PC-9 (cell line): Measurements from ENCODE around the gene ABCA1. TPM values are rescaled to one million over a fixed set of nuclear protein-coding genes. Genes with fewer than 3 reads are reported as not detected.

Source experiments
- BruUV-seq: library from RNA; stranded (reverse); fragments of 400-500 nt; replicated peaks from 2 replicates; lab custom pipeline; 2021; lab: Mats Ljungman, UMichigan
- CTCF ChIA-PET: fragments of 300-600 bp; sonication (Branson Sonifier 250); formaldehyde crosslinking; loops from one replicate; lab custom pipeline; 2022; ENCODE audit warnings: antibody characterized with exemption; lab: Charles Lee
- POLR2A ChIA-PET: fragments of 300-600 bp; sonication (Branson Sonifier 250); formaldehyde crosslinking; loops from one replicate; lab custom pipeline; 2022; ENCODE audit warnings: antibody characterized with exemption; ENCODE audit not compliant: unreplicated experiment; lab: Charles Lee
- DNase-seq, 2 experiments: peaks; one replicate each; pipeline versions ENCODE4 v3.0.0 to v3.0.0-alpha.2; 2015 to 2022; ENCODE audit warnings: mixed read lengths in 1 of 2
- H2AFZ ChIP-seq: fragments of 200-600 bp; sonication (generic); 2 replicates; pipeline ENCODE4 v1.8.1; 2017; ENCODE audit warnings: antibody characterized with exemption
- H3F3A ChIP-seq: fragments of 200-600 bp; sonication (generic); 2 replicates; pipeline ENCODE4 v1.8.1; 2017; ENCODE audit warnings: antibody characterized with exemption, mild to moderate bottlenecking, low read depth; ENCODE audit not compliant: insufficient read depth
- H3K27ac ChIP-seq: fragments of 200-600 bp; sonication (generic); 2 replicates; pipeline ENCODE4 v1.6.1; 2016; ENCODE audit warnings: mixed run types
- H3K27me3 ChIP-seq: fragments of 200-600 bp; sonication (generic); 2 replicates; pipeline ENCODE4 v1.6.1; 2016; ENCODE audit warnings: low read depth, mixed run types; ENCODE audit not compliant: insufficient read depth
- H3K36me3 ChIP-seq: fragments of 200-600 bp; sonication (generic); 2 replicates; pipeline ENCODE4 v1.6.1; 2016; ENCODE audit warnings: low read depth, mixed run types
- H3K4me1 ChIP-seq: fragments of 200-600 bp; sonication (generic); replicated peaks from 2 replicates; pipeline ENCODE4 v1.6.1; 2016; ENCODE audit warnings: mixed run types; ENCODE audit not compliant: insufficient read depth
- H3K4me2 ChIP-seq: fragments of 200-600 bp; sonication (generic); 2 replicates; pipeline ENCODE4 v1.6.1; 2017; ENCODE audit warnings: mixed run types
- H3K4me3 ChIP-seq: fragments of 200-600 bp; sonication (generic); 2 replicates; pipeline ENCODE4 v1.6.1; 2016; ENCODE audit warnings: mixed run types
- H3K79me2 ChIP-seq: fragments of 200-600 bp; sonication (generic); 2 replicates; pipeline ENCODE4 v1.6.1; 2017; ENCODE audit warnings: low read depth, mixed run types
- H3K9me2 ChIP-seq: fragments of 200-600 bp; sonication (generic); 2 replicates; pipeline ENCODE4 v1.8.1; 2017; ENCODE audit warnings: mild to moderate bottlenecking; ENCODE audit not compliant: insufficient read depth
- H3K9me3 ChIP-seq: fragments of 200-600 bp; sonication (generic); 2 replicates; pipeline ENCODE4 v1.8.1; 2016; ENCODE audit warnings: low read depth; ENCODE audit not compliant: insufficient read depth
- H4K20me1 ChIP-seq: fragments of 200-600 bp; sonication (generic); 2 replicates; pipeline ENCODE4 v1.8.1; 2017; ENCODE audit not compliant: insufficient read depth
- CTCF ChIP-seq: fragments of 200-600 bp; sonication (generic); conservative IDR thresholded peaks from 2 replicates; pipeline ENCODE4 v1.6.1; 2017; ENCODE audit warnings: mixed run types, antibody characterized with exemption, mild to moderate bottlenecking, moderate library complexity
- EZH2 ChIP-seq: fragments of 200-600 bp; sonication (generic); IDR thresholded peaks from 2 replicates; pipeline ENCODE4 v1.8.0; 2017; ENCODE audit warnings: antibody characterized with exemption, low read depth
- intact Hi-C: fragments of 100-400 bp; cut with micrococcal nuclease; formaldehyde crosslinking; loops from one replicate; pipeline ENCODE4 v1.10.0; 2022; ENCODE audit not compliant: unreplicated experiment
- total RNA-seq: library from RNA; stranded (reverse); gene quantifications from 2 replicates; pipeline ENCODE4 v1.2.3, GENCODE V29; 2021

Gene ABCA1
- total RNA-seq, 1 experiment from 2014 or later, result 38.3 TPM

DNA sequence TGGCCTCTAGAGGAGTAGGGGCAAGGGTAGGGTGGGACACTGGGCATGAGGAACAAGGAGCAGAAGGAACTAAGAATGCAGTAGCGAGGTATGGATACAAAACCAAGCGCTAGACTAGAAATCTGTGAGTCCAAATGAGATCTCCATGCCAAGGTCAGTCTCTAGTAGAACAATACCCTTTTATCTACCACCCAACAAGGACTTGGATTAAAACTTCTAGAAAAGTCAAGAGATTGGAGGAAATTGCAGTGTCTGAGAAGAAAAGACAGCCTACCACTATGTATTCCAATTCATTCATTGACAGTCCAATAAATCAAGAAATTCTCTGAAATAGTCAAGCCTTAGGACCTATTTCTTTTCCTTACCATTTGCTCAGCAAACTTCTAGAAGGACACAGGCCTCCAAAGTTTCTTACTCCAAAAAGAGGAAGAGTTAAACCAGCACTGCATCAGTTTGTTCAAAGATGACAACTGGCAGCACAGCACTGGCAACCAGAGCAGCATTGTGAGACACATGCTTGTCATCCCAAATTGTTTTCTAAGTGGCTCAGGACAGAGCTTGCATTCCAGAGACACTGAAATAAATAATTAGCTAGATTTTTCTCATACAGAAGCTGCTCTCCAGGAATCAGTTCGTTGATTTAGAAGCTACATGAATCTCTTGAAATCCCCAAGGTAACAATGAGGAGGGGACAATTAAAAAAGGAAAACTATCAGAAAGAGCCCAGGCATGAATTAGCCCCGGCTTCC lies 22.6 kb downstream of the ABCA1 start:
- no peaks in the 10 kb centered on the region for H3K27me3 ChIP-seq
- peaks cover 9% of the 10 kb centered on the region; the same call in 1 of the 2 replicates for H3K4me1 ChIP-seq
- POLR2A ChIA-PET, result interaction anchor here (0.6 kb wide), 1 partner anchor 18 kb away, joined by 6 read pairs; no protein-coding TSS in a partner anchor
- no peak overlapping the region for H3K27ac ChIP-seq
- intact Hi-C loops, result no loop called here
- no TSS peak for BruUV-seq
- H3K79me2 ChIP-seq, result peaks cover 77% of the 10 kb centered on the region
- DNase-seq, result no peak
- H4K20me1 ChIP-seq, result peaks cover 85% of the 10 kb centered on the region
- 0 out of 2 replicates have a peak, but pooled peaks cover 10% of the 10 kb centered on the region for H3K36me3 ChIP-seq
- TF ChIP-seq CTCF, result no peak
- TF ChIP-seq EZH2, result no peak
- H3K9me2 ChIP-seq, result no peaks in the 10 kb centered on the region
- no peak overlapping the region for H3K4me2 ChIP-seq
- no peaks in the 10 kb centered on the region for H3K9me3 ChIP-seq
- H3F3A ChIP-seq, result no peaks in the 10 kb centered on the region; the same call in 1 of the 2 replicates
- no peak overlapping the region for H2AFZ ChIP-seq
- no peak overlapping the region for H3K4me3 ChIP-seq
- CTCF ChIA-PET, result no interaction called here

DNA sequence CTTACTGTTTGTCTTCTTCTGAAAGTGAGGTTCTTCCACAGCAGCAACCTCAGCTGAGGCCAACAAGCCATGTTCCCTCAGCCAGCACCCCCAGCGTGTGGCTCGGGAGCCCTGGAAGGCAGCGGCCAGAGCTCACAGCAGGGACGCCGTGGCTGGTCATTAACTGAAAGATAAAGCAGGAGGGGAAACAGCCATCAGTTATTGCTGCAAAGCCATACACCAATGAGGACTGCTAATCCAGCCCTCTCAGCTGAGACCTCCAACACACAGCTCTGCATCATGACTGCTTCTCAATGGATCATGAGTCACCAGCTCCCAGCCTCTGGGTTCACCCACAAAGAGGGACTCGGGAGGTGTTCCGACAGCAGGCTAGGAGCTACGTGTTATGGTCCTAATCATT lies 24.3 kb downstream of the ABCA1 start:
- H3K27ac ChIP-seq, result no peak overlapping the region
- no peaks in the 10 kb centered on the region for H3K9me2 ChIP-seq
- H3K36me3 ChIP-seq, result peaks cover 16% of the 10 kb centered on the region; the same call in 1 of the 2 replicates
- no peaks in the 10 kb centered on the region; the same call in 1 of the 2 replicates for H3F3A ChIP-seq
- H2AFZ ChIP-seq, result no peak overlapping the region
- no peaks in the 10 kb centered on the region for H3K27me3 ChIP-seq
- intact Hi-C loops, result no loop called here
- peaks cover 9% of the 10 kb centered on the region; the same call in 1 of the 2 replicates for H3K4me1 ChIP-seq
- H4K20me1 ChIP-seq, result peaks cover 73% of the 10 kb centered on the region
- no peaks in the 10 kb centered on the region for H3K9me3 ChIP-seq
- POLR2A ChIA-PET, result interaction anchor here (0.8 kb wide), 1 partner anchor 10 kb away, joined by 34 read pairs; no protein-coding TSS in a partner anchor
- no peak for TF ChIP-seq CTCF
- no peak for TF ChIP-seq EZH2
- DNase-seq, result no peak
- H3K4me2 ChIP-seq, result no peak overlapping the region
- H3K79me2 ChIP-seq, result peaks cover 70% of the 10 kb centered on the region
- CTCF ChIA-PET, result no interaction called here
- no peak overlapping the region for H3K4me3 ChIP-seq
- no TSS peak for BruUV-seq

GRCh38 chr9:104900871-104901270 lies 27.1 kb downstream of the ABCA1 start:
- H3K27ac ChIP-seq, result no peak overlapping the region
- H3K4me1 ChIP-seq, result no peaks in the 10 kb centered on the region
- no peak for TF ChIP-seq EZH2
- TF ChIP-seq CTCF, result no peak
- peaks cover 27% of the 10 kb centered on the region; the same call in 1 of the 2 replicates for H3K36me3 ChIP-seq
- no peak overlapping the region for H3K4me2 ChIP-seq
- ChIA-PET CTCF (no interaction called here), POLR2A (interaction anchor here (0.6 kb wide), 1 partner anchor 143 kb away, joined by 6 read pairs; no protein-coding TSS in a partner anchor)
- no peaks in the 10 kb centered on the region for H3K27me3 ChIP-seq
- H3K9me3 ChIP-seq, result no peaks in the 10 kb centered on the region
- H4K20me1 ChIP-seq, result peaks cover 64% of the 10 kb centered on the region
- H3K4me3 ChIP-seq, result no peak overlapping the region
- H2AFZ ChIP-seq, result no peak overlapping the region
- H3K79me2 ChIP-seq, result peaks cover 44% of the 10 kb centered on the region
- no peak for DNase-seq
- no peaks in the 10 kb centered on the region for H3K9me2 ChIP-seq
- intact Hi-C loops, result no loop called here
- BruUV-seq, result no TSS peak
- H3F3A ChIP-seq, result no peaks in the 10 kb centered on the region
